ENCODE results near the gene PLAAT2.
"Not testable (repeated sequence)": the region's sequence is repeated elsewhere in the genome, so short reads cannot be mapped to it uniquely, and the experiment has no call there.

PLAAT2 gene

DNA sequence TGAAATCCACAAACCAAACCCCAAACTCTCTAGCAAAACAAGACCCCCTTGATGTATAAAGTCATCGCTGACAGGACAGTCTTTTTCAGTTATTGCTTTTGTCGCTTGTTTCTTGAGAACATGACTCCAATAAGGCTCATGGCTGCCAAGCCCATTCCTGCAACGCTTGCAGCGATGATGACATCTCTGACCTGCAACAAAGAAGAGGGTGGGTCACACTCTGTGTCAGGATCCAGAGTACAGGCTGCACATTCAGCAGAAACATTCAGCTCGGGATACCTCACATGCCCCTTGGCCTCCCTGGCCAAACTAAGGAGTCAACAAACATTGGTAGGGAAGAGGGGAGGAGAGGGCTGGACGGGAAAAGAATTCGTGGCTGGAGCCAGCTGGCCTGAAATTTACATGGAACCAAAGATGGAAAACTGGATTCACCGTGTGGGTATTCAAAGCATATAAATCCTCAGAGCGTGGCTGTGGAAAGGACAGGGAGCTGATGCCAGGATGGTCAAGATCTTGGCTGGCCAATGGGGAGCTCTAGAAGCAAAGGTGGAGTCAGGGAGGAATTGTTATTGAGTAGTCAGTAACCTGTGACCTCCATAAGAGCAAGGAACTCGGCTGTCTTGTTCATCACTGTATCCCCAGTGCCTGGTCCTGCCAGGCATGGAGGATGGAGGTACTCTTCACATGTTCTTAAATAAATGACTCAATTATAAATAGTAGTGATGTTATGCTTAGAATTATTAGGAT is 11.8 kb upstream of the PLAAT2 start:
- no peak for DNase-seq

DNA sequence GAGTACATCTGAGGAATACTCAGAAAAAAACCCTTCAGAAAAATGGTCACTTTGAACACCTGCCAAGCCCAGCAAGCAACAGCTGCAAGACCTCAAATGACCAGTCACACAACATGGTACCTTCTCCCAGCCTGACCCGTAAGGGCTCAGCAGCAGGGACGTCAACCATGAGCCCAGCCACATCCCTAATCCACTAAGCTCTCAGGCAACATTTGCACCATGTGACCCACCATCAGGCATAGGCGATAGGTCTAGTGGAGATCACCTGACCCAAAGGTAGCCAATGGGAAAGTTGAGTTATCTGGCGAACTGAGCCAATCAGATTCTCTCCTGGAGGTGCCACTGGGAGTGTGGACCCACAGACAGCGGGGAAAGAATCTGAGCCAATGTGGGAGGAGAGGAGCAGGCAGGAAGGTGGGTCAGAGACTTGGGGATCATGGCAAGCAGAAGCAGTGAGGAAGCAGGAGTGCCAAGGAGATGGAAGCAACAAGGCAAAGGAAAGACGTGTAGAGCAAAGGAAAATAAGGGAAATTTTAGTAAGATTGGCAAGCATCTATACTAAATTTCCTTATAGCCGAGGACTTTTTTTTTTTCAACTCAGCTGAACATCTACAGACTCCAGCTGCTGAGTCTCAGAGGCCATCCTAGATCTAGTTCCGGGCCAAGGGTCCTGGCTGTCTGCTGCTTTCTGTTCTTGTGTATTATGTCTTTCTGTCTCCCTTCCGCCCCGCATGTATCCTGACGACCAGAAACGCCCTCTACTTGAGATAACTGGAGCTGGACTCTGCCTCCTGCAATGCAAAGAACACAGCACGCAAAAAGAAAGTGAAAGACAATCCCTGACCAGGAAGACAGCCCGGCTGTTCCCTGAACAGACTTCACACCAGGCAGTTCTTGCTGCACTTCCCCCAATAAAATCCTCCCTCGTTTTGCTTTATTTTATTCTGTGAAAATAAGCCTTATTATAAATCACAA is 11.0 kb upstream of the PLAAT2 start:
- DNase-seq: no peak

DNA sequence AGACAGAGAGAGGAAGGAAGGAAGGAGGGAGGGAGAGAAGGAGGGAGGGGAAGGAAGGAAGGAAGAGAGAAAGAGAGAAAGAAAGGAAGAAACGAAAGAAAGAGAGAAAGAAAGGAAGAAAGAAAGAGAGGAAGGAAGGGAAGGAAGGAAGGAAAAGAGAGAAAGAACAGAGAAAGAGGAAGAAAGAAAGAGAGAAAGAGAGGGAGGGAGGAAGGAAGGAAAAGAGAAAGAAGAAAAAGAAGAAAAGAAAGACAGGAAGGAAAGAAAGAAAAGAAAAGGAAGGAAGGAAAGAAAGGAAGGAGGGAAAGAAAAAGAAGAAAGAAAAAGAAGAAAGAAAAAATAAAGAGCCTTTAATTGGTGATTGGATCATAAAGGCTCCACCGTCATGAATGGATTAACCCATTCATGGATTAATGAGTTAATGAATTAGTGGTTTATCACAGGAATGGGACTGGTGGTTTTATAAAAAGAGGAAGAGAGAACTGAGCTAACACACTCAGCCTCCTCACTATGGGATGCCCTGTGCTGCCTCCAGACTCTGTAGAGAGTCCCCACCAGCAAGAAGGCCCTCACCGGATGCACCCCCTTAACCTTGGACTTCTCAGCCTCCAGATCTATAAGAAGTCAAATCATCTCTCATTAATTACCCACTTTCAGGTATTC is 9.0 kb upstream of the PLAAT2 start:
- no peak for DNase-seq

- DNase-seq: no peak
Measured at GRCh38 chr11:63569570-63569969, 6.4 kb upstream of the PLAAT2 start.

- peak in 3 of 4 experiments; percentile 21 to 46 (median 25) for DNase-seq
Measured at GRCh38 chr11:63567044-63567840, 4.1 kb upstream of the PLAAT2 start.

DNA sequence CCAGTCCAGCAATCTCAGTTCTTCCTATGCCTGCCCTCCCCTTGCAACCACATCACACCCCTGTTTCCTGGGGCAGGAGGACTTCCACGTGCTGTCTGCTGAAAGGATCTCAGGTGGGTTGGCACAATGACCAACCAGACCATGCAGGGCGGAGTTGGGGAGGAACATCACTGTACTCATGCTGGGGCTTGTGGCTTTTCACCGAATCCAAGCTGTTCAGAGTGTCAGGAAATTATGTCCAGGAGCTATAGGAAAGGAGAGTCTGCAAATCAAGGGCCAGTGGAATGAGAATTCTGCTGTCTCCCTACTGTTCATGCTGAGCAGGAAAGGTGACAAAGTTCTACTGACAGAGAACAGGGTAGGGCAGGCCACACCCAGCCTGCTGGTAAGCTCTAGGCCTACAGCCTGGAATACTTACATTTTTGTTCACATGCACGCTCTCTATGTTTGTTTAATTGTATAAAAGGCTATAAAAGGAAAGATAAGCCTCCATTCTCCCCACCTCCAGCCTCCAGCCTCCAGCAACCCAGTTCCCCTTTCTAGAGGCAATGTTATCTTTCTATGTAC is 1.7 kb upstream of the PLAAT2 start:
- DNase-seq: no peak

DNA sequence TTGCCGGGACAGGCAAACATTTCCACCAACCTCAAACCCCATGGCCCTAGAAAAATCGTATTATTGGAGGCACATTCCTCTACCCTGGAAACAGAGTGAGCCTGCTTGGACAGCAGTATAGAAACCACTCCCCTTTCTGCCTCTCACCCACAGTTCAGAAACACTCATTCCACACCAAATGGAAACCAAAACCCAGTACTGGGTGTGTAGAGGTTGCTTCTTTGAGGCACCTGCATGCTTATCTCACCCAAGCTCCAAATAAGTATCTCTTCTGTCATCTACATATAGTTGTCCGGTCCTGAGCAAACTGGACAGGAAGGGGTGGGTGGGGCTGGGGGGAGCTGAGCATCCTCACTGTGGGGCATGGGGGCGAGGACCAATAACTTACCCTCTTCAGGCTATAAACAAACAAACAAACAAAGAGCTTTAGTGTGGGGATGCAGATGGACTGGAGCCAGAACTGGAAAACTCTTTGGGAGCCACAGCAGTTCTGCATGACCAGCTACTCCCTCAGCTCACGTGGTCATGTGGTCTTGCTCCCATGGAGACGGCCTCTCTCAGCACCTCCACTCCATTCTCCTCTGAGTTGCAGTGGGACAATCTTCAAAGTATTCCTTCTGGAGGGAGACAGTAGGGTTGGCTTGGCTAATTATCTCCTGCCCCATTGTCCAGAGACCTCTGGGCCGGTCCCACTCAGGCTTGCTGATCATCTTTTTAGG is 1.0 kb upstream of the PLAAT2 start:
- no peak for DNase-seq

DNA sequence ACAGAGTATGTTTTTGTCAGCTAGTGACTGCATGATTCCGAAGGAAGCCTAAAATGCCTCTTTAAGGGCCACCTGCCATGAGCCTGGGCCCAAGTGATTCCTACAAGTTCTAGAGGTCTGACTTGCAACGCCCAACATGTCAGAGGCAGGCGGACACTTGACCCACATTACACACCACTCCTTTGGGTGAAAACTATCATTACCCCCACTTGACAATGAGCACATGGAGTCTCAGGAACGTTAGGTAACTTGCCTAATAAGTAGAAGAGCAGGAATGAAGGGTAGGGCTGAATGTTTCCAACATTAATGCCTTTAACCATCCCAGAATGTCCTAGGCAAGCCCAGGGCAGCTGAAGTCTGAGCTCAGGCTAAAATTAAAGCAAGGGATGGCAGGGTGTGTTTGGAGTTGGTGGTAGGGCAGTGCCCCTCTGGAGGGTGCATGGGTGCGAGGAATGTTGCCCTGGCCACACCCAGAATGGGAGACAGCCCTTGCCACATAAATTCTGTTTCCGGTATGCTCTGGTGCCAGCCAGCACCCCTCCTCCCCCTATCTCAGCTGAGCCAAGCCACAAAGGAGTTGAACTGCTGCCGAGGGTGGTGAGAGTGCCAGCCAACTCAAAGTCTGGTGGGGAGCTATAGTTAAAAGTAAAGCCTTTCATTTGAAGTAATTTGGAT is 2.5 kb downstream of the PLAAT2 start:
- DNase-seq: no peak

GRCh38 chr11:63558459-63559157 is 4.6 kb downstream of the PLAAT2 start:
- DNase-seq: no peak

- no peak for DNase-seq
Measured at GRCh38 chr11:63557570-63557969, 5.6 kb downstream of the PLAAT2 start.

DNA sequence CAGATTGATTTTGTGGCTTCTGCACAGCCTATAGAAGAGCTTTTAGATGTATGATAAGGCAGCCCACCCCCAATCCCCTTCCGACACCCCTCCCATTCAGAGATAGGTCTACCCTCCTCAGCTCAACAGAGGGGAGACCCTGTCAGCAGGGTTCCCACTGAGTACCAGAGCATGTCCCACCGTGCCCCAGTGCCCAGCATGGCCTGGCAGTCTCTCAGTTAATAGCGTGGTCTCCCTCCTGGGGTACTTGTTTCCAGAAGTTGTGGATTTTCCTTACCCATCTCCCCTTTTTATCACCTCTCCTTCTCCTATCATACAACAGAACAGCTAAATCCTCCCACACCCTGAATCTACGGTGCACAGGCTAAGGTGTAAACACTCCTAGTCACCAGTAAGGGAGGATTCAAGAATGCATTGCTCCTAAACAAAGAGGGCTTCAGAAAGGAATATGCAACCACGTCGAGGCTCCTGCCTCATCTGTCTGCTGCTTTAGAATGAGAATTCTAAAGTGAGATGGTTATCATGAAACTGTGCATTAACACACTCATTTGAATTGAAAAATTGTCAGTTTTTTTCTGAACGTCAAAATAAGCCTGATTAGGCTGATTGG is 6.7 kb downstream of the PLAAT2 start:
- no peak for DNase-seq

DNA sequence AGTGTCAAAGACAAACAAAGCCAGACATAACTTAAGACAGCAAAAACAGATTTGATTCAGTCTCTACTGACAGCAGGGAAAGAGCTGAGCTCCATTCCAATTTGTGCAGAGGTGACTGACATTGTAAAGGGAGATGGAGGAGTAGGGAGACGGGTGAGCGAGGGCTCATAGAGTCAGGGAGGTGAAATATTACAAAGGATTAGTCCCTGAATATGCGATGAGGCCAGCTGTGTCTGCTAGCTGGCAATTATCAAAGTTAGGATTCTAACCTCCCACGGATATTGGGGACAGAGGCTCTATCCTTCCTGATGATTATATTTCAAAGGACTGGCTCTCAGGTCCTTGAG is 8.3 kb downstream of the PLAAT2 start:
- no peak for DNase-seq

GRCh38 chr11:63553759-63554158 is 9.4 kb downstream of the PLAAT2 start:
- DNase-seq: peak in 1 of 4 experiments; percentile 33

DNA sequence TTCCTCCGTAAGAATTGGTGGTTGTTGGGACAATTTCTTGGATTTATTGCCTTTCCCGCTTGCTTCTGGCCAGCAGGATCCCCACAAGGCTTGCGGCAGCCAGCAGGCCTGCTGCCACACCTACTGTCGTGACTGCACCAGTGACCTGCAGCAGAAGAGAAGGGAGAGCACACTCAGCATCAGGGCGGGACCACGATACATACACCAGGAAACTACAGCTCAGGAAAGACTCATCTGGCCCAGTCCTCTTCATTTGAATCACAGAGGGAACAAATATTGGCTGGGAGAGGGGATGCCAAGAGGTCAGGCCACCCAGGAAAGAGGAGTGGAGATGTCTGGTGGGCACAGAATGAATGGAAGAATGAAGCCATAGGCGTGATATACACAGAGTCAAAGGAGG is 10.3 kb downstream of the PLAAT2 start:
- no peak for DNase-seq

- no peak for DNase-seq
Measured at GRCh38 chr11:63551889-63552266, 11.3 kb downstream of the PLAAT2 start.

- DNase-seq: no peak
Measured at GRCh38 chr11:63551091-63551888, 11.9 kb downstream of the PLAAT2 start.

DNA sequence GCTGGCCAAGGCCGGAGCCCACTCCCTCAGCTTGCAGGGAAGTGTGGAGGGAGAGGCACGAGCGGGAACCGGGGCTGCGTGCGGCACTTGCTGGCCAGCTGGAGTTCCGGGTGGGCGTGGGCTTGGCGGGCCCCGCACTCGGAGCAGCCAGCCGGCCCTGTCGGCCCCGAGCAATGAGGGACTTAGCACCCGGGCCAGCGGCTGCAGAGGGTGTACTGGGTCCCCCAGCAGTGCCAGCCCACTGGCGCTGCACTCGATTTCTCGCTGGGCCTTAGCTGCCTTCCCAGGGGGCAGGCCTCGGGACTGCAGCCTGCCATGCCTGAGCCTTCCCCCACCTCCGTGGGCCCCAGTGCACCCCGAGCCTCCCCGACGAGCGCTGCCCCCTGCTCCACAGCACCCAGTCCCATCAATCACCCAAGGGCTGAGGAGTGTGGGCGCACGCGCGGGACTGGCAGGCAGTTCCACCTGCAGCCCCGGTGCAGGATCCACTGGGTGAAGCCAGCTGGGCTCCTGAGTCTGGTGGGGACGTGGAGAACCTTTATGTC is 13.0 kb downstream of the PLAAT2 start:
- not testable (repeated sequence) for DNase-seq

- DNase-seq: no peak
Measured at GRCh38 chr11:63549411-63549810, 13.8 kb downstream of the PLAAT2 start.

DNA sequence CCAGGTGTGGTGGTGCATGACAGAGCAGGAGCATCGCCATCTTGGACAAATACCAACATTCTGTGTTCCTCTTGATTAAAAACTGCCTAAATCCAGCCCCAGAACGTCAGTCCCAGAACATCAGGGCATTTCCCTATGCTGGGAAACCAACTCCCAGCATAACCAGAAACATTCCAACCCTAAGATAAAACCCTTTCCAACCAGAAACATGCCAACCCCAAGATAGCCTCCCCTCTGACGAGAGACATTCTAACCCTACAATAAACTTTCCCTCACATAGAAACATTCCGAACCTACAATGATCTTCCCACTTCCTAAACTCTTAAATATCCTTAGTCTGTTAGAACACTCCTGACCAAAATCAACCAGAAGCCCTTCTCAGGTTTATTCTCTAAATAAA is 15.0 kb downstream of the PLAAT2 start:
- DNase-seq: no peak
